ENCODE data around the gene MKI67. TPM values are rescaled to one million over a fixed set of nuclear protein-coding genes. Genes with fewer than 3 reads are reported as not detected.

Gene MKI67
- total and polyA plus RNA-seq, 8 donors = under 0.01 to 3.1 (median 0.47) TPM

DNA sequence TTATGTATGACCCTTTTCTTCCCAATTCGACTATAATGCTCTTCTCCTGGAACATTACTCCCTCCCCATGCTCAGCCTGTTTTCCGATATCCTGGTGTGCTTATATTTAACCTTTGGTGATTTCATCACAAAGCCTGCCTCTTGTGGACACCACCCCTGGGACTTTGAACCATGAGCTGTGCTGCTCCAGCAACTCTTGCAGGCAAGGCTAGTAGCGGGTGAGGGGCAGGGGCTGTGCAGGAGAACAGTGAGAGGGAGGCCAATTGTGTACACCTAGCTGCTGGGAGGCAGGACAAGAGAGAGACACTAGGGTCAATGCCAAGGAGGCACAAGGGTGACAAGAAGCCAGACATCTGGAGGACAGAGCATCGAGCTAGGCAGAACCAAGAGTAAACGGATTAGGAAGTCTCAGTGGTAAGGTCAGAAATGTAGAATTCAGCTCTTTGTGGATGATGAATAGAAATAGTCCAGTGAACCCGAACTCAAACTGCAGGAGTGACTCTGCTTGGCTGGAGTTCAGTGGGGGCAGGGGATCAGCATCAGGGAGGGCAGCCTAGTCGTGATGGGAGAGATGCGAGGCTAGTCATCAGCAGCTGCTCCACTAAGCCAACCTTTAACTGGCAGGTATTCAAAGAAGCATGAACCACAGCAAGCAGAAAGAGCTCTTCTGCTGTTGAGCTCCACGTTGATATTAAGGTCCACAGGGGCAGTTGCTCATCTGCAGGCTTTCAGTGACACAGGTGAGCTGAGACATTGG, 31.0 kb upstream of the MKI67 start:
- H3K27ac ChIP-seq = no peak overlapping the region
- no peaks in the 10 kb centered on the region for H3K9me3 ChIP-seq
- H3K27me3 ChIP-seq = no peaks in the 10 kb centered on the region
- no peaks in the 10 kb centered on the region for H3K4me1 ChIP-seq
- intact Hi-C loops (cut with DNase I) = loop anchor here in 1 of 3 donors (10.0 kb wide), 1 partner anchor 82 kb away; no protein-coding TSS in a partner anchor
- H3K36me3 ChIP-seq = no peaks in the 10 kb centered on the region
- TF ChIP-seq, protein P1, sequence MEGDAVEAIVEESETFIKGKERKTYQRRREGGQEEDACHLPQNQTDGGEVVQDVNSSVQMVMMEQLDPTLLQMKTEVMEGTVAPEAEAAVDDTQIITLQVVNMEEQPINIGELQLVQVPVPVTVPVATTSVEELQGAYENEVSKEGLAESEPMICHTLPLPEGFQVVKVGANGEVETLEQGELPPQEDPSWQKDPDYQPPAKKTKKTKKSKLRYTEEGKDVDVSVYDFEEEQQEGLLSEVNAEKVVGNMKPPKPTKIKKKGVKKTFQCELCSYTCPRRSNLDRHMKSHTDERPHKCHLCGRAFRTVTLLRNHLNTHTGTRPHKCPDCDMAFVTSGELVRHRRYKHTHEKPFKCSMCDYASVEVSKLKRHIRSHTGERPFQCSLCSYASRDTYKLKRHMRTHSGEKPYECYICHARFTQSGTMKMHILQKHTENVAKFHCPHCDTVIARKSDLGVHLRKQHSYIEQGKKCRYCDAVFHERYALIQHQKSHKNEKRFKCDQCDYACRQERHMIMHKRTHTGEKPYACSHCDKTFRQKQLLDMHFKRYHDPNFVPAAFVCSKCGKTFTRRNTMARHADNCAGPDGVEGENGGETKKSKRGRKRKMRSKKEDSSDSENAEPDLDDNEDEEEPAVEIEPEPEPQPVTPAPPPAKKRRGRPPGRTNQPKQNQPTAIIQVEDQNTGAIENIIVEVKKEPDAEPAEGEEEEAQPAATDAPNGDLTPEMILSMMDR (IDR thresholded peaks at IDR 0.05) = no peak
- WGBS, 2 donors = 44 to 46% methylated on average over 9 of the region's 9 CpGs
- DNase-seq (no peak), ATAC-seq (peak in 2 of 4 donors; percentile 17 to 82), FAIRE-seq (no peak)
- H3K4me3 ChIP-seq = no peak overlapping the region

DNA sequence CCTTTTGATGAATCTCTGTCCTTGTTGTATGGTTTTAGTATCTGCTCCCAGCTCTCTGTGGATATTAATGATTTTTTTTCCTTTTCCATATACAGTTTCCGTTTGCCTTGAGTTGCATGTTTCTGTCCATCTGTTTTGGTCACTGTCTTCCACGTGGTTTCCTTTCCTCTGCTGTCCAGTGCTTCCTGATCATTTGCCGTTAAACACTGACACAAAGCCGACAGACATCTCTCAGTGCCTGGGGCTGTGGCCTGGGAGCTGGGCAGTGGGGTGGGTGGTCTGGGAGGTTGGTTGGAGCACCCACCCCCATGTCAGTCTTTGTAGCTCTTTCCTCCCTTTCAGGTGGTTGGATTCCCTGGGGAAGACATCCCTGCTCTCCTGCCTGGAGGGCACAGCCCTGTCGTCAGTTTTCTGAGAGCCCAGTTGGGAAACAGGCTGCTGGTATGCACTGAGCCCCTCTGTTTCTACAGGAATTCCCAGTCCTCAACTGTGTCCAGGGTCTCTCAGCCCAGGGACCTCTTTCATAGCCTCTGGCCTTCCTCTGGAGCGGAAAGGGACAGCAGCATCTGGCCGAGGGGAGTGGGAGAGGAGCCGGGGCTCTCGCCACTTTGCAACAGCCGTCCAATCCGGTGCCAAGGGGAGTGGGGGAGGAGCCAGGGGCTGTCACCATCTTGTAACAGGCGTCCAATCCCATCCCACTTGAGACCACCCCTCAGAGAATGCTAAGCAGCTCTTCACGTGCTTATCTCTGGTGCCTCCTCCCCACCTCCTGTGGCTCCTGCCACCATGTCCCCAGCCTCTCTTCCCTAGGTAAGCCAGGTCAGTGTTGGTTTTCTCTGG, 26.7 kb upstream of the MKI67 start:
- WGBS, 2 donors = 46 to 54% methylated on average over 13 of the region's 13 CpGs
- no peak overlapping the region for H3K4me3 ChIP-seq
- FAIRE-seq (no peak), ATAC-seq (no peak), DNase-seq (no peak)
- H3K27me3 ChIP-seq = no peaks in the 10 kb centered on the region
- intact Hi-C loops (cut with DNase I) = loop anchor here in 1 of 3 donors (10.0 kb wide), 1 partner anchor 78 kb away; no protein-coding TSS in a partner anchor
- no peaks in the 10 kb centered on the region for H3K36me3 ChIP-seq
- no peaks in the 10 kb centered on the region for H3K4me1 ChIP-seq
- H3K27ac ChIP-seq = no peak overlapping the region
- TF ChIP-seq, protein P1 (IDR thresholded peaks at IDR 0.05) = no peak
- H3K9me3 ChIP-seq = no peaks in the 10 kb centered on the region

DNA sequence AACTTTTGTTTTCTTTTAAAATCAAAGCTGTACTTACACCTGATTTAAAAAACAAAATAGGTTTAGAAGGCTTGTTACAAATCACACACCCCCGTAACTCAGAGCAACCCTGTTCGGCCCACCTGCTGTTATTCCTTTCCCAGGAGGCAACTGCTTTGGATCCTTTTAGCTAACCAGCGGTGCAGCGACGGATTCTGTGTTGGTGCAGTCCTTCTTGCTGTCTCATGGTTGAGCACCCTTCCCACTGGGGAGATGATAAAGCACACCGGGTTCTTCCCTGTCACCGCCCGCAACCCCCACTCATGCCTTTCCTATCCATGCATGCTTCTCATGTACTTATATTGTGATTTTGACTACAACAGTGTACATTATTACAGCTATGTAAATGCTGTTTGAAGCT, 24.8 kb upstream of the MKI67 start:
- Histone ChIP-seq H3K9me3 (no peaks in the 10 kb centered on the region), H3K4me3 (no peak overlapping the region), H3K4me1 (no peaks in the 10 kb centered on the region), H3K27ac (no peak overlapping the region), H3K36me3 (no peaks in the 10 kb centered on the region), H3K27me3 (no peaks in the 10 kb centered on the region)
- FAIRE-seq (no peak), ATAC-seq (no peak), DNase-seq (no peak)
- intact Hi-C loops (cut with DNase I) = loop anchor here in 1 of 3 donors (10.0 kb wide), 1 partner anchor 76 kb away; no protein-coding TSS in a partner anchor
- TF ChIP-seq, protein P1 (IDR thresholded peaks at IDR 0.05) = no peak
- WGBS, 2 donors = 84 to 90% methylated on average over 8 of the region's 8 CpGs

DNA sequence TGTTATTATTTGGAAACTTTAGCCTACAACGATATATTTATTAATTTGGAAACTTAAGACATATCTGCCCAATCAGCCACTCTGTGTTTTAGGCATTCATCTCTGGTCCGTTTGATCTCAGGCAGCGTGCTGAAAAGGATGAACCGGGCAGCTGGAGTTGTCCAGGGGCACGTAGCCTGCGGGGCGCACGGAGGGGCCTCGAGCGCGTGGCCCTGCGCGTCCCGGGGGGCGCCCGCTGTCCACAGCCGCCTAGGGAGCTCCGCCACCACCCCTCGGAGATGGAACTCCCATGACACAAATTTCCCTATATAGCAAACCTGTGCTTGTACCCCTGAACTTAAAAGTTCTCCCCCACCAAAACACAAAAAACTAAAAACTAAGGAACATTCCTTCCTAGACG, 24.3 kb upstream of the MKI67 start:
- no peaks in the 10 kb centered on the region for H3K36me3 ChIP-seq
- H3K9me3 ChIP-seq = no peaks in the 10 kb centered on the region
- H3K27me3 ChIP-seq = no peaks in the 10 kb centered on the region
- no peaks in the 10 kb centered on the region for H3K4me1 ChIP-seq
- DNase-seq = no peak
- H3K4me3 ChIP-seq = peak overlapping the region in 1 of 4 donors; percentile 44
- intact Hi-C loops (cut with DNase I) = loop anchor here in 1 of 3 donors (10.0 kb wide), 1 partner anchor 76 kb away; no protein-coding TSS in a partner anchor
- 49 to 54% methylated on average over 20 of the region's 20 CpGs for WGBS, 2 donors
- FAIRE-seq = no peak
- ATAC-seq = no peak
- TF ChIP-seq, protein P1 (IDR thresholded peaks at IDR 0.05) = no peak
- H3K27ac ChIP-seq = no peak overlapping the region

Data from pancreas (tissue), 10 donors.